ENCODE results near the gene SUV39H1. TPM values are rescaled to one million over a fixed set of nuclear protein-coding genes. Genes with fewer than 3 reads are reported as not detected.

SUV39H1 gene
- total and polyA plus RNA-seq, 9 of the 15 experiments (the other 6 are each of a cell fraction or from before 2014, with no cell fraction given) = 4.7 to 34.7 (median 17.9) TPM

GRCh38 chrX:48696301-48696908, at the start of gene SUV39H1 (continued):
- 0 out of 2 replicates have a peak, but pooled peaks have one; percentile 23 for TF ChIP-seq ZHX1 (conservative IDR thresholded peaks at IDR 0.05; ENCODE audit: low read length)
- peak; percentile 34; the same call in 1 of the 2 replicates for TF ChIP-seq MYC (IDR thresholded peaks at IDR 0.05; ENCODE audit: low read depth, low read length)
- no peak for TF ChIP-seq MYC (CRISPR knock-in tag; IDR thresholded peaks at IDR 0.05; ENCODE audit: borderline replicate concordance, low read depth)
- no peak for TF ChIP-seq NR2F6 (CRISPR knock-in tag; IDR thresholded peaks at IDR 0.05)
- TF ChIP-seq ZNF280A (IDR thresholded peaks at IDR 0.05; ENCODE audit: low read depth, partially characterized antibody) = no peak
- TF ChIP-seq E2F6 (IDR thresholded peaks at IDR 0.05; ENCODE audit: borderline replicate concordance in 1 of 2, extremely low read depth in 1 of 2, insufficient read depth in 1 of 2, insufficient read length in 1 of 2, low read depth in 1 of 2, low read length in 1 of 2, poor library complexity in 1 of 2, severe bottlenecking in 1 of 2) = peak in 1 of 2 experiments; percentile 42
- no peak for TF ChIP-seq CREBBP (IDR thresholded peaks at IDR 0.05; ENCODE audit: low read depth, low read length)
- no peak for TF ChIP-seq MTF1 (CRISPR knock-in tag; IDR thresholded peaks at IDR 0.05; ENCODE audit: borderline replicate concordance)
- TF ChIP-seq ZBTB5 (IDR thresholded peaks at IDR 0.05) = no peak
- no peak for TF ChIP-seq ZBTB26 (CRISPR knock-in tag; IDR thresholded peaks at IDR 0.05)
- no peak for TF ChIP-seq CHCHD3 (CRISPR knock-in tag; IDR thresholded peaks at IDR 0.05)
- TF ChIP-seq PCBP1 (IDR thresholded peaks at IDR 0.05; ENCODE audit: low read depth, low read length, poor library complexity, severe bottlenecking) = no peak
- no peak for TF ChIP-seq TCFL5 (CRISPR knock-in tag; conservative IDR thresholded peaks at IDR 0.05)
- no peak for TF ChIP-seq NCOA2 (IDR thresholded peaks at IDR 0.05; ENCODE audit: partially characterized antibody in 2 of 2)
- no peak for TF ChIP-seq MLLT1 (IDR thresholded peaks at IDR 0.05)

Measured in K562 (cell line).